Heart left ventricle (tissue), 13 donors: ENCODE results near the gene SNRPA1.

Experiments used
- POLR2A ChIP-seq, 2 donors: fragments of 450-650 bp; IDR thresholded peaks; one replicate each; pipeline ENCODE4 v1.6.1; 2017; ENCODE audit warnings: antibody characterized with exemption in 2 of 2, mild to moderate bottlenecking in 2 of 2, moderate library complexity in 2 of 2
- TF ChIP-seq, protein P1 (sequence below), 12 donors: fragments of 200-600 bp; sonication (generic) in 4 of 12; IDR thresholded peaks; one replicate each; pipeline versions ENCODE4 v1.5.0 to v1.8.0; 2018 to 2022; ENCODE audit warnings: antibody characterized with exemption in 12 of 12, mild to moderate bottlenecking in 5 of 12
- donor health status: ischemic (EF 13 %, LVEDD 7.1; RV severe dilation, severe dysfunction).
- donor health status: DM: no; HTN: yes; CAD: no.
- donor health status: DM: no; HTN: no; CAD: no.
- donor health status: ischemic (EF 25% LVEDD 6.9; RV normal size, moderate dysfunction).
- donor health status: ischemic (EF 25% LVEDD 5.7; RV mildly dilated, moderate dysfunction).
- donor health status: ischemic (EF 35%, LVEDD 5.7; RV mildly dilated, moderate dysfunction).
- donor health status: nonischemic (EF 11% LVEDD 7.7; RV severe dilation, severe dysfunction).
- donor health status: DM: yes; HTN: yes; CAD: no.
- donor health status: PGD.
- donor health status: ischemic (EF 29% LVEDD 5.4; RV normal size, mild dysfunction).
- donor health status: nonischemic (EF 23%, LVEDD 6.1; RV moderate dilation, normal function).

DNA sequence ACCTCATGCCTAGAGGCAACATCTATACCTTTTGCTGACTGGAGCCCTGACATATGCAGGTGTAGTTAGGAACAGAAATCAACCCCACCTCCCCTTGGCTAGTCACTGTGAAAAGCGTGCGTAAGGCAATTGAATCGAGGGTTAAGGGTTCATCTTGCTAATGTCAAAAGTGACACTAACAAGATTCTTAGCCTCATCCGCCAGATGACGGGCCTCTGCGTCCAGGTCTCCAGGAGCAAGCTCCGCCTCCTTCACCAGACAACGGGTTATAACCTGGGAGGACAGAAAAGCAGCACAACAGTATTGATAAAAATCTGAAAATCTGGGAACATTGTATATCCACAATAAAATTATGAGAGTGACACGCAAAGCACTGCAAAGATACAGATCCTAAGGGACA, 22.5 kb downstream of the SNRPA1 start:
- TF ChIP-seq, protein P1, sequence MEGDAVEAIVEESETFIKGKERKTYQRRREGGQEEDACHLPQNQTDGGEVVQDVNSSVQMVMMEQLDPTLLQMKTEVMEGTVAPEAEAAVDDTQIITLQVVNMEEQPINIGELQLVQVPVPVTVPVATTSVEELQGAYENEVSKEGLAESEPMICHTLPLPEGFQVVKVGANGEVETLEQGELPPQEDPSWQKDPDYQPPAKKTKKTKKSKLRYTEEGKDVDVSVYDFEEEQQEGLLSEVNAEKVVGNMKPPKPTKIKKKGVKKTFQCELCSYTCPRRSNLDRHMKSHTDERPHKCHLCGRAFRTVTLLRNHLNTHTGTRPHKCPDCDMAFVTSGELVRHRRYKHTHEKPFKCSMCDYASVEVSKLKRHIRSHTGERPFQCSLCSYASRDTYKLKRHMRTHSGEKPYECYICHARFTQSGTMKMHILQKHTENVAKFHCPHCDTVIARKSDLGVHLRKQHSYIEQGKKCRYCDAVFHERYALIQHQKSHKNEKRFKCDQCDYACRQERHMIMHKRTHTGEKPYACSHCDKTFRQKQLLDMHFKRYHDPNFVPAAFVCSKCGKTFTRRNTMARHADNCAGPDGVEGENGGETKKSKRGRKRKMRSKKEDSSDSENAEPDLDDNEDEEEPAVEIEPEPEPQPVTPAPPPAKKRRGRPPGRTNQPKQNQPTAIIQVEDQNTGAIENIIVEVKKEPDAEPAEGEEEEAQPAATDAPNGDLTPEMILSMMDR (IDR thresholded peaks at IDR 0.05), result no peak
- TF ChIP-seq POLR2A (IDR thresholded peaks at IDR 0.05), result no peak
